Measurements from ENCODE around the gene SMIM35.
"Not testable (repeated sequence)": the region's sequence is repeated elsewhere in the genome, so short reads cannot be mapped to it uniquely, and the experiment has no call there.

The SMIM35 gene

DNA sequence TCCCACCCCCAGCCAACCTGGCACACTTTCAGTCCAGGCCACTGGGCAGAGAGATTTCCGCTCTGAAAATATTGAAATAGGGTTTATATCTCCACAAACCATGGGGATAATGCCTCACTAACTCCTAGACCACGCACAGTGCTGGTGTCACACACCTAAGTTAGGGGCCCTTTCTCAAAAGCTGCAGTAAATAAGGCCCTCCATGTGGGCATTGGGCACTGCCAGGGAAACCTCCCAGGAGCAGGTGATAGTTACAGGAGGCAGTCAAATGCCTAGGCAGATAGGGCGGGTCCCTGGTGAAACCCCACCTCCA lies 103.6 kb downstream of the SMIM35 start:
- Histone ChIP-seq H3K4me1 (ENCODE audit: control insufficient read depth, insufficient read depth, low read length) (no peaks in the 10 kb centered on the region), H3K4me3 (ENCODE audit: low read length) (no peak overlapping the region), H3K27me3 (replicated peaks; ENCODE audit: control insufficient read depth, insufficient read depth, low read length) (peaks cover 54% of the 10 kb centered on the region), H3K9me3 (ENCODE audit: control insufficient read depth, low read length) (no peaks in the 10 kb centered on the region), H3K9ac (ENCODE audit: low read length) (no peak overlapping the region), H3K36me3 (ENCODE audit: control insufficient read depth, insufficient read depth, low read length, severe bottlenecking) (no peaks in the 10 kb centered on the region)
- DNase-seq (ENCODE audit: low read depth): no peak

- Histone ChIP-seq H3K27me3 (replicated peaks; ENCODE audit: control insufficient read depth, insufficient read depth, low read length) (peaks cover 53% of the 10 kb centered on the region), H3K4me1 (ENCODE audit: control insufficient read depth, insufficient read depth, low read length) (no peaks in the 10 kb centered on the region)
- DNase-seq (ENCODE audit: low read depth): no peak
Observed at GRCh38 chr11:117980720-117981119, 106.0 kb downstream of the SMIM35 start.

GRCh38 chr11:117980280-117980679 lies 106.5 kb downstream of the SMIM35 start:
- H3K9ac ChIP-seq (ENCODE audit: low read length): no peak overlapping the region
- no peak overlapping the region for H3K4me3 ChIP-seq (ENCODE audit: low read length)
- H3K4me1 ChIP-seq (ENCODE audit: control insufficient read depth, insufficient read depth, low read length): no peaks in the 10 kb centered on the region
- no peaks in the 10 kb centered on the region for H3K9me3 ChIP-seq (ENCODE audit: control insufficient read depth, low read length)
- no peaks in the 10 kb centered on the region for H3K36me3 ChIP-seq (ENCODE audit: control insufficient read depth, insufficient read depth, low read length, severe bottlenecking)
- H3K27me3 ChIP-seq (replicated peaks; ENCODE audit: control insufficient read depth, insufficient read depth, low read length): peaks cover 57% of the 10 kb centered on the region
- no peak for DNase-seq (ENCODE audit: low read depth)

More at GRCh38 chr11:117980720-117981119, 106.0 kb downstream of the SMIM35 start:
- no peaks in the 10 kb centered on the region for H3K36me3 ChIP-seq (ENCODE audit: control insufficient read depth, insufficient read depth, low read length, severe bottlenecking)
- no peak overlapping the region for H3K9ac ChIP-seq (ENCODE audit: low read length)
- no peak overlapping the region for H3K4me3 ChIP-seq (ENCODE audit: low read length)
- H3K9me3 ChIP-seq (ENCODE audit: control insufficient read depth, low read length): no peaks in the 10 kb centered on the region

DNA sequence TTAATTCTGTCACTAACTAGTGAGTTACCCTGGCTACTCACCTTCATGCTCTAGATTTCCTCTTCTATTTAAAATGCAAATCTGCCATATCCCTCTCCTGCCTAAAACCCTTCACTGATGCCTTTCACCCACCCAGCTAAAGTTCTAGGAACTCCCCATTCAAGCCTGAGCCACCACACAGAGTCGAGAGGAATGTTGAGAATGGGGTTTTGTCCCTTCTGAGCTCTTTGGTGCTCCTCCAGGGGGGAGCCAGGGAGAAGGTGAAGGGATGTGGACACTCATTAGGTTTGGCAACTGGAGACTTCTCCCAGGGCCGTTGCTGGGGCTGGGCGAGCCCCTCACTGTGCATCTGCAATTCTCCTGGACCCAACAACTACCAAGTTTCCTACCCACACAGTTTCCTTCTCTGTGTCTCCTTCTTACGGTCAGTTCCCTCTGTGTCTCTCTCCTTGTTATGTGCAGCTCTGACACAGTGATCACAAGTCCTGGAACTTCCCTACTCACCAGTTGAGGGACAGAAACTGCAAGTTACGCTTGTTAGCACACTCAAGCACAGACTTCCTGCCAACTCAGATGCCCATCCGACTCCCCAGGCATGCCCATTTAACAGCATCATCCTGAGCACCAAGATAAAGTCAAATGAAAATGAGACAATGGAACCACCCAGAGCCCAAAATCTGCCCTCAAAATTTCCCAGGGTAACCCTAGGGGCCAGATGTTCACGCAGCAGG lies 107.1 kb downstream of the SMIM35 start:
- H3K27me3 ChIP-seq (replicated peaks; ENCODE audit: control insufficient read depth, insufficient read depth, low read length): peaks cover 53% of the 10 kb centered on the region
- H3K4me1 ChIP-seq (ENCODE audit: control insufficient read depth, insufficient read depth, low read length): no peaks in the 10 kb centered on the region
- DNase-seq (ENCODE audit: low read depth): no peak
- H3K4me3 ChIP-seq (ENCODE audit: low read length): no peak overlapping the region
- H3K9me3 ChIP-seq (ENCODE audit: control insufficient read depth, low read length): no peaks in the 10 kb centered on the region
- H3K9ac ChIP-seq (ENCODE audit: low read length): no peak overlapping the region
- no peaks in the 10 kb centered on the region for H3K36me3 ChIP-seq (ENCODE audit: control insufficient read depth, insufficient read depth, low read length, severe bottlenecking)

GRCh38 chr11:117978991-117979390 lies 107.8 kb downstream of the SMIM35 start:
- Histone ChIP-seq H3K9ac (ENCODE audit: low read length) (no peak overlapping the region), H3K4me1 (ENCODE audit: control insufficient read depth, insufficient read depth, low read length) (no peaks in the 10 kb centered on the region), H3K27me3 (replicated peaks; ENCODE audit: control insufficient read depth, insufficient read depth, low read length) (peaks cover 47% of the 10 kb centered on the region), H3K9me3 (ENCODE audit: control insufficient read depth, low read length) (no peaks in the 10 kb centered on the region), H3K36me3 (ENCODE audit: control insufficient read depth, insufficient read depth, low read length, severe bottlenecking) (no peaks in the 10 kb centered on the region), H3K4me3 (ENCODE audit: low read length) (no peak overlapping the region)
- DNase-seq (ENCODE audit: low read depth): no peak

GRCh38 chr11:117978291-117978910 lies 108.4 kb downstream of the SMIM35 start:
- DNase-seq (ENCODE audit: low read depth); H3K36me3 ChIP-seq (ENCODE audit: control insufficient read depth, insufficient read depth, low read length, severe bottlenecking); H3K4me1 ChIP-seq (ENCODE audit: control insufficient read depth, insufficient read depth, low read length); H3K9me3 ChIP-seq (ENCODE audit: control insufficient read depth, low read length); H3K9ac ChIP-seq (ENCODE audit: low read length); H3K4me3 ChIP-seq (ENCODE audit: low read length): not testable (repeated sequence)
- peaks cover 47% of the 10 kb centered on the region for H3K27me3 ChIP-seq (replicated peaks; ENCODE audit: control insufficient read depth, insufficient read depth, low read length)

- not testable (repeated sequence) for H3K9me3 ChIP-seq (ENCODE audit: control insufficient read depth, low read length); H3K36me3 ChIP-seq (ENCODE audit: control insufficient read depth, insufficient read depth, low read length, severe bottlenecking); H3K4me3 ChIP-seq (ENCODE audit: low read length); H3K4me1 ChIP-seq (ENCODE audit: control insufficient read depth, insufficient read depth, low read length); H3K9ac ChIP-seq (ENCODE audit: low read length); DNase-seq (ENCODE audit: low read depth)
- H3K27me3 ChIP-seq (replicated peaks; ENCODE audit: control insufficient read depth, insufficient read depth, low read length): peaks cover 54% of the 10 kb centered on the region
Observed at GRCh38 chr11:117977612-117978264, 109.0 kb downstream of the SMIM35 start.

DNA sequence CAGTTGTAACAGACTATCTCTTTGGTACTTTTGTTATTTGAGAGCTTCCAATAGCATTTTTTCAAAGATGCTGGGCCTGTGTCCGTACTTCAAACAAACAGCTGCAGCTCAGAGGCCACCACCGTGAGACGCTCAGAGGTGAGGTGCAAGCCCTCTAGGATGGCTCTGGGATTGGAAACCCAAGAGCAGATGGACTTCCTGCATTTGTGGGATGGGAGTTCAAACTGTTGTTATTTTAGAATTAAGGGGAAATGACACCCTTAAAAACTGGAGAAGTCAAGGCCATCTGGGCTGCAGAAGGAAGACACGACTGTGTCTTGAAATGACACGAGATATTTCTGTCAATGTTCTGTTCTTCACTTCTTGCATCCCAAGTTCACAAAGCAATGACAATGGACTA lies 109.7 kb downstream of the SMIM35 start:
- Histone ChIP-seq H3K36me3 (ENCODE audit: control insufficient read depth, insufficient read depth, low read length, severe bottlenecking) (no peaks in the 10 kb centered on the region), H3K9me3 (ENCODE audit: control insufficient read depth, low read length) (no peaks in the 10 kb centered on the region), H3K4me3 (ENCODE audit: low read length) (no peak overlapping the region), H3K27me3 (replicated peaks; ENCODE audit: control insufficient read depth, insufficient read depth, low read length) (peaks cover 57% of the 10 kb centered on the region), H3K9ac (ENCODE audit: low read length) (no peak overlapping the region), H3K4me1 (ENCODE audit: control insufficient read depth, insufficient read depth, low read length) (no peaks in the 10 kb centered on the region)
- DNase-seq (ENCODE audit: low read depth): no peak

DNA sequence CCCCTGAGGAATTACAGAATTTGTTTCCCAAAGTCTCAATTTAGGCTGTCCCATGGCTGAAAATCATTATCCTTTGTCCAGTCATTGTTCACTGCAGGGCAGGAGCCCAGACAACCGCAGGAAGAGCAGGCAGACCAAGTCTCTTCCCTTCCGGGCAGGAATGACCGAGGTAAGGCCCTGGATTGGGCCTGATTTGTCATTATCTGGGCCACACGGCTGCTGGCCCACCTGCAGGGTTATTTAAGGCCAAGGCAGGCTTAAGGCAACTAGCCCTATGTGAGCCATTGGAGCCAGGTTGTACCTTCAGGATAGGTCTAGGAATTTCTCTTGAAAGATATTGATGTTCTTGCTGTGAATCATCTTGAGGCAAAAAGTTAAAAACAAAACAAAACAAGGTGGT lies 110.3 kb downstream of the SMIM35 start:
- H3K27me3 ChIP-seq (replicated peaks; ENCODE audit: control insufficient read depth, insufficient read depth, low read length): peaks cover 55% of the 10 kb centered on the region
- H3K9me3 ChIP-seq (ENCODE audit: control insufficient read depth, low read length): no peaks in the 10 kb centered on the region
- H3K9ac ChIP-seq (ENCODE audit: low read length): no peak overlapping the region
- DNase-seq (ENCODE audit: low read depth): no peak
- H3K4me3 ChIP-seq (ENCODE audit: low read length): no peak overlapping the region
- no peaks in the 10 kb centered on the region for H3K4me1 ChIP-seq (ENCODE audit: control insufficient read depth, insufficient read depth, low read length)
- H3K36me3 ChIP-seq (ENCODE audit: control insufficient read depth, insufficient read depth, low read length, severe bottlenecking): no peaks in the 10 kb centered on the region

- Histone ChIP-seq H3K36me3 (ENCODE audit: control insufficient read depth, insufficient read depth, low read length, severe bottlenecking) (no peaks in the 10 kb centered on the region), H3K4me3 (ENCODE audit: low read length) (no peak overlapping the region), H3K9ac (ENCODE audit: low read length) (no peak overlapping the region), H3K27me3 (replicated peaks; ENCODE audit: control insufficient read depth, insufficient read depth, low read length) (peaks cover 57% of the 10 kb centered on the region), H3K9me3 (ENCODE audit: control insufficient read depth, low read length) (no peaks in the 10 kb centered on the region), H3K4me1 (ENCODE audit: control insufficient read depth, insufficient read depth, low read length) (no peaks in the 10 kb centered on the region)
- DNase-seq (ENCODE audit: low read depth): no peak
Observed at GRCh38 chr11:117973503-117973860, 113.3 kb downstream of the SMIM35 start.

- Histone ChIP-seq H3K36me3 (ENCODE audit: control insufficient read depth, insufficient read depth, low read length, severe bottlenecking) (no peaks in the 10 kb centered on the region), H3K4me3 (ENCODE audit: low read length) (no peak overlapping the region), H3K9me3 (ENCODE audit: control insufficient read depth, low read length) (no peaks in the 10 kb centered on the region), H3K27me3 (replicated peaks; ENCODE audit: control insufficient read depth, insufficient read depth, low read length) (peaks cover 60% of the 10 kb centered on the region), H3K9ac (ENCODE audit: low read length) (no peak overlapping the region), H3K4me1 (ENCODE audit: control insufficient read depth, insufficient read depth, low read length) (no peaks in the 10 kb centered on the region)
- DNase-seq (ENCODE audit: low read depth): no peak
Observed at GRCh38 chr11:117972629-117973502, 113.9 kb downstream of the SMIM35 start.
